Activated T-helper 1 cell treated with Interleukin-2 at 50 U/mL for 16 hours (primary cell): ENCODE measurements around the gene TACR1.
"Not testable (repeated sequence)": the region's sequence is repeated elsewhere in the genome, so short reads cannot be mapped to it uniquely, and the experiment has no call there.

Experiments used
- DNase-seq: peaks from one replicate; pipeline ENCODE4 v3.0.0-alpha.2; 2020; ENCODE audit warnings: low read depth

TACR1 gene, protein sequence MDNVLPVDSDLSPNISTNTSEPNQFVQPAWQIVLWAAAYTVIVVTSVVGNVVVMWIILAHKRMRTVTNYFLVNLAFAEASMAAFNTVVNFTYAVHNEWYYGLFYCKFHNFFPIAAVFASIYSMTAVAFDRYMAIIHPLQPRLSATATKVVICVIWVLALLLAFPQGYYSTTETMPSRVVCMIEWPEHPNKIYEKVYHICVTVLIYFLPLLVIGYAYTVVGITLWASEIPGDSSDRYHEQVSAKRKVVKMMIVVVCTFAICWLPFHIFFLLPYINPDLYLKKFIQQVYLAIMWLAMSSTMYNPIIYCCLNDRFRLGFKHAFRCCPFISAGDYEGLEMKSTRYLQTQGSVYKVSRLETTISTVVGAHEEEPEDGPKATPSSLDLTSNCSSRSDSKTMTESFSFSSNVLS

DNA sequence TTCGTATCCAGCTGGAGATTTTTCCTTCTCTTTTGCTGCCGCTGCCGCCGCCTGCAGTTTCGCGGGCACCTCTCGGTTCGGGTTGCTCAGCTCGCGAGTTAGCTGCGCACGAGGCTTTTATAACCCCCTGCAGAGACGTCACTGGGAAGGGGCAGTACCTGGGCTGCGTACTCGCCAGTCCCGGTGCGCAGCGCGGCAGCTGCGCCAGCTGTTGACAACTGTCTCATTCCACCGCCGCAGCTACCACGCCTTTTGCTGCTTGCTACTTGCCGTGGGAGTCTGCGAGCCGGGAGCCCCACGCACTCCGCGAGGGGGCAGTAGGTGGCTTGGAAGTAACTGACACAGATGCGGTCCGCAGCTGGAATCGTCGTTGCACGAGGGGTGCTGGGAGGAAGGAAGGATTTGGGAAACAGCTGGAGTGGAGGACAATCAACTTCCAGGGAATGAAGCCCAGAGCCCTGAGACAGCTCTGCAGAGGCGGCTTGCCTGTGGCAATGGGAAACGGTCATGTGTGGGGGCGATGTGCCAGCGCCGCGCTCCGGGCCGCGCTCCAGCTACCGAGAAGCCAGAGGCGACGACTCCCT is at the start of gene TACR1:
TSS of gene TACR1 (minus strand) at position 93 of the 584 bp plus-strand sequence. CDS start 586 bp downstream, outside the sequence.
- DNase-seq, result peak; percentile 7

GRCh38 chr2:75248581-75248980 is 49.3 kb upstream of the TACR1 start:
- DNase-seq, result not testable (repeated sequence)

- no peak for DNase-seq
Measured at GRCh38 chr2:75246441-75247167, 47.3 kb upstream of the TACR1 start.

DNA sequence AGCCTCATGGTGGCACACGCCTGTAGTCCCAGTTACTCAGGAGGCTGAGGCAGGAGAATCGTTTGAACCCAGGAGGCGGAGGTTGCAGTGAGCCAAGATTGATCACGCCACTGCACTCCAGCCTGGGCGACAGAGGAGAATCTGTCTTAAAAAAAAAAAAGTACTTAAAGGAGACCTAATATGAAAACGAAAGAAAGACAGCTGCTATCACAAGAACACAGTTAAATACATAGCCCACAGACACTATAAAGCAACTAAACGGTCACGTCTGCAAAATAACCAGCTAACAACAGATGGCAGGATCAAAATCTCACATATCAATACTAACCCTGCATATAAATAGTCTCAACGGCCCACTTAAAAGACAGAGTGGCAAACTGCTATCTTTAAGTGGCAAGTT is 43.9 kb upstream of the TACR1 start:
- DNase-seq, result no peak

DNA sequence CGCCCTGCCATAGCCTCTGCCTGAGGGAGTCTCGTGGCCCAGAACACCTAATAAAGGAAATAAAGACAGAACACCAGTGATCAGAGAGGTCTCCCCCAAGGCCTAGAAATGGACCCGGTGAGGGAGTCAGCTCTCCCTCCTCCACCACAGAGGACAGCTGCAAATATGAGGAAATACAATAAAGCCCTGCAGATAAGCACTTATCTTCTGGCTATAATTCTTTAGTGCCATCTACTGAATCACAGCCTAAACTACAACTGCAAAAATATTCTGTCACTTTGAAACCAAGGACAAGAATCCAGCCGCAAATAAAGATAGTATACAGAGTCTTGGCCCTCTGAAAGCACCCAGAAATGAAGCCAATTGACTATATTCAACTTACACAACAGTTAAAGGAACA is 42.4 kb upstream of the TACR1 start:
- no peak for DNase-seq

DNA sequence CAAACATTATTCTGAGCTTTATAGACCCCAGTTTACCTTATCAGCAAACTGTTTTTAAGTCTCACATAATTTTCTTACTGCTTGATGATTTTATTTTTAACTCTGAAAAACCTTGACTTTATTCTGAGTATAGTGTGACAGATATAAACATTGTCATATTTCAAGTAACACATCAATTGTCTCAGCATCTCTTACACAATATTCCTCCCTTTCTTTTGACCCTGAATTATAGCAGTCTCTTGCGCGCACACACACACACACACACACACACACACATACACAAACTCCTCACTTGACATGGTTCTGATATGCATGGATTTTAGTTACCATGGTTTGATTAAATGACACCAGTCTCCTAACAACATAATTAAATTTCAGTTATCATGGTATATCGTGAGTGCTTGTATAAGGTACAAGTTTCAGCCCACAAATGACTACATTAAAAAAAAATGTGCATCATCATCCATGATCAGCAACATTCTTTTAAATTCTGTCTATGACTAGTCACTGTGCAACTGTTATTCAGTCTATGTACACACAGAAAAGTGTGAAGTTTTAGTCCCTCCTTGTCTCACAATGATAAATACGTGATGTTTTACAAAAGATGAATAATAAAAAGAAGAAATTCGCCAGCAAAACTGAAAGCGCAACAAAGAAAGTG is 39.5 kb upstream of the TACR1 start:
- DNase-seq, result no peak

GRCh38 chr2:75237296-75237695 is 38.0 kb upstream of the TACR1 start:
- DNase-seq, result no peak

- DNase-seq, result no peak
Measured at GRCh38 chr2:75233965-75234364, 34.6 kb upstream of the TACR1 start.

DNA sequence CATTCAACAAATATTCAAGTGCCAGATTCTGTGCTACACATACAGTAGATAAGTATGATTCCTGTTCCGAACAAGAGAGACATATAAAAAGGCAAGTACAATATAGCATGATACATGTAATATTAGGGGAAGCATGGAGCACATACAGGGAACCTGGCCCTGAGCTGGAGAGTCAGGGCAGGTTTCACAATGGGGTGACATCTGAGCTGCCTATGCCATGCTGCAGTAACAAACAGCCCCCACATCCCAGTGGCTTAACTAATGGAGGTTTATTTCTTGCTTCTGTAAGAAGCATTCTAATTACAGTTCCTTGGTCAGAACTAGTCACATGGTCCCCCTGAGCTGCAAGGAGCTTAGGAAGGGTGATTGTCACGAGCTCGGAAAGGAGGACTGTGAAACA is 27.3 kb upstream of the TACR1 start:
- DNase-seq, result no peak

DNA sequence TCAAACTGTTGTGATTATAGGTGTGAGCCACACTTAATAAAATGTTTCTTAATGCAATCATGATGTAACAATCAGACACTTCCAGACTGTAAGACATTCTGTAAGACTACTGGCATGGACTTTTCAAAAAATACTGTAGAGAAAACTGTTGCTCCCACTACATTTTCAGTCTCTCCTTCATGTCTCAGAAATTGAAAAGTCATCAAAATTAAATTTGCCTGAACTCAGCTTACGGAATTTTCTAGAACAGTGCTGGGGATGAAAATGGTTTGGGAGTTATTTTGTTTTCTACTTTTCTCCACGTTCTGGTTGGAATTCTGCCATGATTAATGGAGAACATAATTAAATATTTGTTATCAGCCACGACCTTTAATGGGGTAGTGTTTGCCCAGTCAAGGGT is 26.8 kb upstream of the TACR1 start:
- no peak for DNase-seq

DNA sequence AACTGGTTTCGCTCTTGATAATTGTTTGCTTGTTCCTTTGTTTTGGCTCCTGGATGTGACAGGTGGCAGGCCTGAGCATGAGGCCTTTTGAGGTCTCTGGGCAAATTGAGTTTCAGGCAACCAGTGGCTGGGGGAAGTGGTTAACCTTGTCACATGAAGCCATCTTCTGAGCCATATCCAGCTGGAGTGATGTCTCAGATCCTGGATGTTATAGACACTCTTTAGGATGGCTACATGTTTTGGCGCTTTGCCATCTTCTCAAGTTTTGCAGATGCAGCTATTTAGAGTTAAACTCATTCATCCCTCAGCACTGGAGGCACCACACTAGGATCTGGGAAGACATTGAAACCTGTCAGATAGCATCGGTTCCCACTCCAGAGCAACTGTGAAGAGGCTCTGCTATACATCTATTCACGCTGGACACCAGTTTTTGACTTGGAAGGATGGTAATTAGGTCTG is 25.3 kb upstream of the TACR1 start:
- DNase-seq, result no peak

GRCh38 chr2:75222527-75222926 is 23.2 kb upstream of the TACR1 start:
- no peak for DNase-seq

DNA sequence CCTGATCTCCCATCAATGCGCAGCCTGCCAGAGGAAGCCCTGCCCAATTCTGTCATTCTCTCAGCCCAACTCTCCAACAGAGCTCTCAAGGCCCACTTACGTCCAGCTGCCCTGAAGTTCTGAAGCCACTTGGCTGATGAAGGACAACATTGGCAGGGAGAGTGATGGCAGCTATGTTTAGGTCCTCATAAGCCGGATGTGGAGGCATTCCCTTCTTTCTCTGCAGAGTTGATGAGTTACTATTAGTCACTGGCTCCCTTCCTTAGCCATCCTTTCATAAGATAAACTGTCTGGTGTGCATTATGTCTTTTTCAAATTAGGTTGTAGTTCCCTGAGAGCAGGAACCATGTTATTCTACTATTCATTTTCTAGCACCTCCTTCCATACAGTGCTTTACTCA is 22.5 kb upstream of the TACR1 start:
- DNase-seq, result no peak

- DNase-seq, result not testable (repeated sequence)
Measured at GRCh38 chr2:75219213-75219612, 19.9 kb upstream of the TACR1 start.

DNA sequence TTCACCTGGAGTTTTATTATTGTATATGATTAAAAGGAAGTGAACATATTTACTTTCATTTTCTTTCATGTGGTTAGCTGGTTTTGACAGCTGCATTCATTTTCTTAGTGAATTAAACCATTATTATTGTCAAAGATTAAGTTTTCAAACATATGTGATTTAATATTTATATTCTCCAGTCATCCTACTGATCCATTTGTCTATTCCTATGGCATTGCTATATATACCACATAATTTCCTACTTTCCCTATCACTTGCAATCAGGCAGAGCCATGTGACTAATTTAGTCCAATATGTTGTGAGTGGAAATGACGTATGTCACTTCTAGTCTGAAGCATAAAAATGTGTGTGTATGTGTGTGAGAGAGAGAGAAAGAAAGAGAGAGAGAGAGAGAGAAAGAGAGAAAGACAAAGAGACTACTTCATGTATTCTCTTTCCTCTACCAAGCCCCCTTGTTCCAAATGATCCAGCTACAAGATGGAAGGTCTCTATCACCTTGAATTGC is 12.0 kb upstream of the TACR1 start:
- DNase-seq, result no peak

DNA sequence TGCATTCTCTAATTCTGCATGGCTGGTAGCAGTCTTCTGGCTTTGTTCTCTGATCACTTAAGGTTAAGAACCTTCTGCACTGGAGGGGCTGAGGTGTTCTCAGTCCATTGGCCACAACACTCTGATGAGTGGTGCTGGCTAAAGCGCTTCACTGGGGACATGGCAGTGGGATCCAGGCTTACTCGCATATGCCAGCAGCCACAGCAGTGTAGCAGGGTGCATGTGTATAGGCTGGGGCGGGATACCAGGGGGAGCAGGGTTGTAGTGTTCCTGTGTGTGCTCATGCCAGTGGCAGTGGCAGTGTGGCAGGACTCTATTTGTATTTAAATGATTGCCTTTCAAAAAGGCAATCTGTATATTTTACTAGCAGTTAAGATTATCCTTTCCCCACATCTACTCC is 11.1 kb upstream of the TACR1 start:
- no peak for DNase-seq

DNA sequence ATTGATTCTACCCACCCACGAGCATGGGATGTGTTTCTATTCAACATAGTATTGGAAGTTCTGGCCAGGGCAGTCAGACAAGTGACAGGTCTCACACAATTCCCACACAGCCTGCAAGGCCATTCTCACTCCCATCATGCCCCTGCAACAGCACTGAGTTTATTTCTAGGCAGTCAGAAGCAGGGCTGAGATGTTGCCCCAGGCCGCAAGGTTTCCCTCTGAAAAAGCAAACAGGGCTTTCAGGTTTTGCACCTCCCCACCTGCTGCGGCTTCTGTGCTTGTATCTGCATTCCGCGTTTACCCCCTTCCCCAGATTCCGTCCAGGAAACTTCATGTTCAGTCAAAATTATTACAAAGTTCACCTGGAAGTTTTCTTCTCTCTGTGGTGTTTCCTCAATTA is 9.4 kb upstream of the TACR1 start:
- no peak for DNase-seq

DNA sequence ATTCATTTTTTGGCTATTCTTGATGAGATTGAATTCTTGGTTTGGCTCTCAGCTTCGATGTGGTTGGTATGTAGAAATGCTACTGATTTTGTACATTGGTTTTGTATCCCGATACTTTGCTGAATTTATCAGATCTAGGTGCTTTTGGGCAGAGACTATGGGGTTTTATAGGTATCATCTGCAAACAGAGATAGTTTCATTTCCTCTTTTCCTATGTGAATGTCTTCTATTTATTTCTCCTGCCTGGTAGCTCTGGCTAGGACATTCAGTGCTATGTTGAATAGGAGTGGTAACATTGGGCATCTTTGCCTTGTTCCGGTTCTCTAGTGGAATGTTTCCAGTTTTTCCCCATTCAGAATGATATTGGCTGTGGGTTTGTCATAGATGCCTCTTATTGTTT is 5.5 kb upstream of the TACR1 start:
- DNase-seq, result no peak

DNA sequence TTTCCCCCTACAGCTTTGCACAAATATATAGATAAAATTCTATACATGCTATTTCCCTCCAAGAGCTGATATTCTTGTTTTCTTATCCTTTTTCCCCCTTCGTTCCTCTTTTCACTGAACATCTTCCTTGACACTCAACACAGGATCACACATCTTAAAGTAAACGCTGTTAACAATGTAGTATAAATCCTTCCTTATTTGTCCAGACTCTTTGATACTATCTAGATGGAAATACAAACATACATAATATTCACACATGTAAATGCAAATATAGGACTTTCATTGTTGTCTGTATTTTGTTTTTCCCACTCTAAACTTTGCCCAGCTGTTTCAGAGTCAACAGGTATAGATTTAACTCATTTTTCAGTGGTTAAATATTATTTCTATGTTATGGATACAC is 3.0 kb upstream of the TACR1 start:
- no peak for DNase-seq

GRCh38 chr2:75200140-75201096 is 1.1 kb upstream of the TACR1 start:
- no peak for DNase-seq

DNA sequence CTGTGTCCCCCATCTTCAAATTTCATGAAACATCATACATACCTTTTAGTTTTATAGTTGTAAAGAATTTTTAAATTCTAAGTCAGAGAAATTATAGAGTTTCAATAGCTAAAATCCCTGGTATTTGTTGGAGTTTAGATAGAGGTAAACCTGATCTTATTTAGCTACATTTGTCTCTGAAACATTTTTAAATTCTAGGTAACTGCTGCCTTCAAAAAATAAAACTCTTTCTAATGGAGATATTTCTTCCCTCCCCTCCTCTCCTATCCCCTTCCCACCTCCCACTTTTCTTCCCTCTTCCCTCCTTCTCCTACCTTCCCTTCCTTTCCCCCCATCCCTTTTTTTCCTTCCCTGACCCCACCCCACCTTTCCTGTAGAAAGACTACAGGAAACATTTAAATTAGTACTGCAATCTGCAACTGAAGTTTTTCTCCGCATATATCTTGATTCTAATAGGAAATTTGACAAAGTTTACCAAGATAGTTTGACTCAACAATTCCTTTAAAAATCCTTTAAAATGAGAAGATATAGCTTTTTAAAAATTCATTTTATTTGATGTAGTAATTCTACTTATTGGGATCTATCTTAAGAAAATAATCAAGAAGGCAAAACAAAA is 4.1 kb downstream of the TACR1 start:
- no peak for DNase-seq
